GM19099 (cell line): ENCODE results near the gene TPP2.

Experiments
- POLR2A ChIP-seq: IDR thresholded peaks from 3 replicates; pipeline ENCODE4 v1.6.1; 2011; ENCODE audit warnings: low read depth; ENCODE audit not compliant: insufficient read length; ENCODE audit errors: extremely low read depth

TPP2 gene

GRCh38 chr13:102708211-102708610 is 111.4 kb downstream of the TPP2 start:
- TF ChIP-seq POLR2A, result no peak

GRCh38 chr13:102708991-102709390 is 112.2 kb downstream of the TPP2 start:
- TF ChIP-seq POLR2A, result no peak

- TF ChIP-seq POLR2A, result no peak
Observed at GRCh38 chr13:102709536-102709935, 112.8 kb downstream of the TPP2 start.

DNA sequence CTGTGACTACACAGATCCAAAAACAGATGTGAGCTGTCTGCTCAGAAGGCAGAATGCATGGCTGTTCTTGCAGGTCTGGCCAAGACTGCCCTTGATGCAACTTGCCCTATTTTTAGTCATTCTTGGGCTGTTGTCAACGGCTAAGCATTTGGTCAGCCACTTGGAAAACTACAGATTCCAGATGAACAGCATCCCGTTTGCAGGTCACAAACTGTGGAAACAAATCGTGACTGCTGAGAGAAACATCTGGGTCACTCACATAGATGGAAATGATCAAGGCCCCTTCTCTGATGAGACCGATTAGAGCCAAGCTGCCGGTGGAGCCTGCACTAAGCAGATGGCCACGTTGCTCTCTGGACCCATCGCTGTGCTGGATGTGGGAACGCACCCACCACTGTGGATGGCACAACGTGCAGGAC is 113.5 kb downstream of the TPP2 start:
- no peak for TF ChIP-seq POLR2A

GRCh38 chr13:102715447-102715846 is 118.7 kb downstream of the TPP2 start:
- no peak for TF ChIP-seq POLR2A

GRCh38 chr13:102718746-102719145 is 122.0 kb downstream of the TPP2 start:
- TF ChIP-seq POLR2A, result no peak

GRCh38 chr13:102721800-102722231 is 125.0 kb downstream of the TPP2 start:
- TF ChIP-seq POLR2A, result no peak

DNA sequence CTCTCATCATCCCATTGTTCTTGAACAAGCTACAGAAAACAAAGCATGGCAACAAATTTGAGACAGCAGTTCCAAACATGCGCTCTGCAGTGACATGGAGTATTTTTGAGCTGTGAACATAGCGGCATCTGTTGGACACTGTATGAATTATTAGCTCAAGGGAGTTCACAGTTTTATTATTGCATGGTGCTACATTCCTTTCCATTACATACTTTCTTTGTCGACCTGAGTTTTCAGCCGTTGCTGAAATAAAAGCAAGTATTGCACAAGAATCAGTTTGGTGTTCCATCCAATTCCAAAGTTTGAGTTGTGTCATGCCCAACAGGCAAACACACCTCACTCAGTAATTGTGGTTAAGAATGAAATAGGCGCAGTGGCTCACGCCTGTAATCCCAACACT is 128.1 kb downstream of the TPP2 start:
- TF ChIP-seq POLR2A, result no peak

GRCh38 chr13:102726430-102726829 is 129.6 kb downstream of the TPP2 start:
- no peak for TF ChIP-seq POLR2A
